Measurements from ENCODE around the gene TSPEAR.

The TSPEAR gene

DNA sequence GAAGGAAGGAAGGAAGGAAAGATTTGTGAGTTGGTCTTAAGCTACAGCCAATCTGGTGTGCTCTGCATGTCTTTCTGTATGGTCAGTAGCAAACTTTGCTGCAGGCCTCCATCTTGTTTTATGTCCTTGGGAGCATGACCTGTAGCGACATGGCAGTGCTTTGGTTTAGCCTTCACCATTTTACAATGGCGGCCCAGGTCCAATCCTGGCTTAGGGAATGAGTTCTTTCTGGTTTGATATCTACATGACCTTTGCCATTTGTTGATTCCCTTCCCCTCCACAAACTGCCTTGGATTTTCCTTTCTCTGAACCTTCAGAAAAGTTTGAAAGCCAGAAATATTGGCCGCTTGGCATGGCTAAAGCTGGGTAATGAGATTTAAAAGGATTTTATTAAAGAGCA is 30.5 kb upstream of the TSPEAR start:
- DNase-seq (ENCODE audit: low read depth in 4 of 4, low spot score in 1 of 4), result no peak

DNA sequence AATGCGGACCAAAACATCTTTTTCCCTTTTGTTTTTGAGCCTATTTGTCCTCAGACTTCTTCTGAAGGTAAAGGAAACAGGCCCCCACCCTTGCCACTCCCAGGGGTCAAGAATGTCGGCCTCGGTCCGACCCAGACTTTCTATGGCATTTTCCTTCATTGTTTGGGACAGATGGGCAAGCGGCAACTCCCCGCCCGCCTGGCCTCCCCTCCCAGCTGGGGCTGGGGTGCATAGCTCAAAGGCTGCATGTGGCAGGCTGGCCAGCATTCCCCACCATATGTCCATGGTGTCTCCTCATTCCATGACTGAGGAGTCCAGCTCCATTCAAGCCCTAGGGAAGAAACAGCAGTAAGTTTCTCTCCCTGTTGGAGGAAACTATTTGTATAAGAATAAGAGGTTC is 29.4 kb upstream of the TSPEAR start:
- no peak for DNase-seq (ENCODE audit: low read depth in 4 of 4, low spot score in 1 of 4)

DNA sequence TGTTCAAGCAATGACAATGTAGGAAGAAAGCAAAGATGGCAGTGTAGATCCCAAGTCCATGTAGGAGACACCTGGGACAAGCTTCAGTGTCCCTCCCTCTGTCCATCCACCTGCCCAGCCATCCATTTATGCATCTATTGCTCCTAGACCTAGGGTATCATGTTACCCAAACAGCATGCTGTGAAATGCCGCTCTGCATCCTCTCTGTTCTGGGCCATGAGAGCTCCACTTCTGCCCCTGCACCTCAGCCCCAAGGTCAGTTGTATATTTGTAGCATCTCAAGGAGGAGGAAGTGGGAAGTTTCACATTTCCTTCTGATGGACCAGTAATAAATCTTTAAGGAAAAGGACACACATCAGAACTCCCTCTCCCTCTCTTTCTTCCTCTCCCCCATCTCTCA is 27.9 kb upstream of the TSPEAR start:
- no peak for DNase-seq (ENCODE audit: low read depth in 4 of 4, low spot score in 1 of 4)

DNA sequence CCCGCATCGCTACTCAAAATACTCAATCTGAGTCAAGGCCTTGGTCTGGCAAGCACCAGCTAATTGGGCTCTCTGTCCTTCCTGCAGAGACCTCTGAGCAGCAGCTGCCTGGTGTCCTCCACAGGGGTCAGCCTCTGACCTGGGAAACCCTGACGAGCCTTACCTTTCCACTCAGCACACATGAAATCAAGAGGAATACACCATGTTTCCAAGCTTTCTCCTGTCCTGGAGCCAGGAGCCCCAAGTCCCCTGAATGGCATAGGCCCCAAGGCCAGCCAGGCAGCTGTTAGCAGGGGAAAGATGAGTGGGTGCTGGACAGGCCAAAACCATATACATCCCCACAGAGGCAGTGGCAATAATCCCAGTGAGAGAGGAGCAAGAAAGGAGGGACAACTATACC is 27.2 kb upstream of the TSPEAR start:
- no peak for DNase-seq (ENCODE audit: low read depth in 4 of 4, low spot score in 1 of 4)

DNA sequence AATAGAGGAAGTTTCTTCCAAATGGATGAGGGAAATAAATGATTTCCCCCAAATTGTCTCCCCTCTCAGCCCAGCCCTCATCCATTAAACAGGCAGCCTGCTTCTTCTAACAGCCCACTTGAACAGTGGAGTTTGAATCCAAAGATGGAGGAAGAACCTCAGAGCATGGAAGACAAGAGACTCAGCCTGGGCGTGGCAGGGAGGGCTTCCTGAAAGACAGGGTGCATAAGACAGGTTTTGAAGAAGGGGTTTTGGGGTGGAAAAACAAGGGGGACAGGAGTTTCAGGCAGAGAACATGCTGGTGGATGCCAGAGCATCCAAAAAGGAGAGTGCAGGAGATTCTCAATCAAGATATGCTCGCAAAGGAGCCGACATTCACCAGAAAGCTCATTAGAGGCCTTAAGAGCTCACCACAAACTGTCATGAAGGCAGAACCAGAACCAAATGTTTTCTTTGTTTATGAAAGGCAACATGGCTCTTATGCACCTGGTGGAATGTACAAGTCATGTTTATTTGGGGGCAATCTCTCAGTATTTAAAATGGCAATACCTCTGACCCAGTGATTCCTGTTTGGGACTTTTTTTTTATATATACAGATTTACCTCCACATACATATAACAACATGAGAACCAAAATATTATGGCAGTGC is 26.5 kb upstream of the TSPEAR start:
- no peak for DNase-seq (ENCODE audit: low read depth in 4 of 4, low spot score in 1 of 4)

DNA sequence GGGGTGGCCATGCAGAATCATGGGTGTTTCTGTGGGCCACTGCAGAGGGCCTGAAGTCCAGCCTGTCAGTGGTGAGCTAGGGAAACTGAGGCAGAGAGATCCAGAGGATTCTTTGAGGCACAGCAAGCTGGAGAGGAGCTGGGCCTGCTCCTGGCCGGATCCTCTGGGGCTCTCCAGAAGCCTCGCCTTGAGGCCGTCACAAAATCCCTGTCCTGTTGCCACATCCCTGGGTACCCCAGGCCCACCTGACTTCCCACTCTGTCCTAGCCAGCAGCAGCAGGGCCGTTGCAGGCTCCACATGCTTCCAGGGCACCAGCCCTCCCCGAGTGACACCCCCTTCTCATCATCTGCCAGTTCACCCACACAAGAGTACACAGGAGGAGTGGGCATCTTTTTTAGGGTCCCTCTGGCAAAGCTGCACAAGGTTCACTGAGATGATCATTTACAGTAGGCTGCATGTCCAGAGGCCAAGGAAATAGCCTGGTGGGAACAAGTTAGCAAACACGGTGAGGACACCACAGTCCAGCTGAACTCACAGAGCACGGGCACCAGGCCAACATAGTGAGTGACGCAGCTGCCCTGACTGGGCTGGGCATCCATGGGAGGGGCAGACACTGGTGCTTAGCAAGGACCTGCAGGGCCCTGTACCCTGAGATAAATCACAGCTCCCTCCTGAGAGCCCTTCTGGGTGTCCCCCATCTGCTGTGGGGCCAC is 25.1 kb upstream of the TSPEAR start:
- no peak for DNase-seq (ENCODE audit: low read depth in 4 of 4, low spot score in 1 of 4)

DNA sequence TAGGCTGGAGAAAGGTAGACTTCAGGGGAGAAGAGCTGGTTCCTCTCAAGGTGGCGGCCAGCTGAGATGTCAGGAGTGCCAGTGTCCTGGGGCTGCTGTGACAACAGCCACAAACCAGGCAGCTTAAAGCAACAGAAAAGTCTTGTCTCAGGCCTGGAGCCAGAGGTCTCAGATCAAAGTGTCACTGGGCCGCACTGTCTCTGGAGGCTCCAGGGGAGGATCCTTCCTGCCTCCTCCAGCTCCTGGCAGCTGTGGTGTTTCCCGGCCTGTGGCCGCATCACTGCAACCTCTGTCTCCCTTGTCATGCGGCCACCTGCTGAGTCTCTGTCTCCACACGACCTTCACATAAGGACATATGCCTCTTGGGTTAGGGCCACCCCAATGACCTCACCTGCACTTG is 24.4 kb upstream of the TSPEAR start:
- DNase-seq (ENCODE audit: low read depth in 4 of 4, low spot score in 1 of 4), result no peak

DNA sequence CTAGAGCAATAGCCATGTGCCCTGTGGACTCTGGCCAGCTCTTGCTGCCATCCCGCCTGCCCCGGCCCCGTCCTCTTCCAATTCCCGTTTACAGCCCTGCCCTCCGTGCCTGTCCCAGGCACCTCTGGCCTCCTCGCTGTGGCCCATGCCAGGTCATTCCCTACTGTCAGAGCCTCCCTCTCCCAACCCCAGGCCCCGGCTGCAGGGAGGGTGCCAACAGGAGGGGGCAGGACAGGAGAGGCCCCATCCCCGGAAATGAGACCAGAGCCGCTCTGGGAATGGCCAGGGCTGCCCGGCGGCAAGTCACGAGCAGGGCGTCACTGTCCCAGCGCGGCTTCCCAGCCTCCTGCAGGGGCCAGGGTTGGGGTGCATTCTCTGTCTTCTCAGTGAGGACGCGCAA is 23.5 kb upstream of the TSPEAR start:
- DNase-seq (ENCODE audit: low read depth in 4 of 4, low spot score in 1 of 4), result no peak

DNA sequence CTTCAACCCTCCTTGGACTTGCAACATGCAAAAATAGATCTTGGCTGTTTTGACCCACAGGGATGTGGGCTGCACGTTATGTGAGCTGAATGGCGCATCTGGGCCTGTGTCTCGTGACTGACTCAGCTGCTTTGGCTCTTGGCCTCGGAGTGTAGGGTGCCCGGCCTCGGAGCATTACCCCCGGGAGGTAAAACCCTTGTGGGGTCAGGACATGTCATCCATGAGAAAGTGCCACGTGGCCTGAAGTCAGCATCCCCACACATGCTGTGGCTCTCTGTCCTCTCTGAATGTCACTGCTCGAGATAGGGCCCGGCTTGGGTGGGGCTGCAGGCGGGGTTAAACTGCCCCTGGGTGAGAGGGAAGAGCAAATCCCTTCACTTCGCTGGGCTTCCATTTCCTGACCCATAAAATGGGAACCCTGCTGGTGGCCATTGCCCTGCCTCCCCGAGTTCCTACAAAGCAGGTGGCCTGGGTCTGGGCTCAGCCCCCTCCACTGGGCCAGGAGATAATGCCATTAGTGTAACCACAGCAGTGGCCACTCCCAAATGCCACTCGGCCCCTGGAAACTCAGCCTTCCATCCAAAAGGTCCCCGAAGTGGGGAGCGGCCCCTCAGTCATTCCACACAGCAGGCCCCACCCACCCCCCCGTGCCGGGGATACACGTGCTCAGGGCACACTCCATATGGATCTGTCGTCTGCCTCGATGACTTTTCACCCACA is 22.8 kb upstream of the TSPEAR start:
- no peak for DNase-seq (ENCODE audit: low read depth in 4 of 4, low spot score in 1 of 4)

DNA sequence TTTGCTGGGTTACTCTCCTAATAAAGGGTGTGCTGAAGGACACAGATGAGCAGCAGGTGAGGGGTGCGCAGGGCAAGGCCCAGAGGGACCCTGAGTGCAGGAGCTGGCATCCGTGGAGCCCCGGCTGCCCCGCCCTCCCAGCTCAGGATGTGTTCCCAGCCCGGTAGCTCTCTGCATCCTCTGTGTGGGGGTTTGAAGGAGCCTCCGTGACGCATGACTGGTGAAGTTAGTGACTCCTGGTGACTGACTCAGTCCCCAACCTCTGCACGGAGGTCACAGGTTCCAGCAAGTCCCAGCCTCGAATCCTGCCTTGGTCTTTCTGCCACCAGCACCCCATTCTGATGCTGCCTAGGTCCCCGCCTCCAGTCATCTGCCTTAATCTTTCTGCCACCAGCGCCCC is 21.6 kb upstream of the TSPEAR start:
- DNase-seq (ENCODE audit: low read depth in 4 of 4, low spot score in 1 of 4), result no peak

DNA sequence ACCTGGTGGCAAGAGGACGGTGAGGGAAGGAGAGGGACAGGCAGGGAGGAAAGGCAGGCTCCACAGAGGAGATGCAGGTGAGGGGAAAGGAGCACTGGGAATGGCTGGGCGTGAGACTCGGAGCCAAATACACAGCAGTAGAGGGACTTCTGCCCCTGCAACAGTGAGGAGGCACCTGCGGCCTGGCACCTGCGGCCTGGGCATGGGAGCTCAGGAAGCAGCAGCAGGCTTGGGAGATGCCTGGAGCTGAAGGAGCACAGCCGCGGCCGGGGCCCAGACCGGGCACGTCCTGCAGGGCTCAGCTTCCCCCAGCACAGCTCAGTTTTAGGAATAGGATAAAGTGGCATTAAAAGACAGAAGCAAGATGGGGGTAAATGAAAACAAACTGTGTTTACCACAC is 20.9 kb upstream of the TSPEAR start:
- no peak for DNase-seq (ENCODE audit: low read depth in 4 of 4, low spot score in 1 of 4)

DNA sequence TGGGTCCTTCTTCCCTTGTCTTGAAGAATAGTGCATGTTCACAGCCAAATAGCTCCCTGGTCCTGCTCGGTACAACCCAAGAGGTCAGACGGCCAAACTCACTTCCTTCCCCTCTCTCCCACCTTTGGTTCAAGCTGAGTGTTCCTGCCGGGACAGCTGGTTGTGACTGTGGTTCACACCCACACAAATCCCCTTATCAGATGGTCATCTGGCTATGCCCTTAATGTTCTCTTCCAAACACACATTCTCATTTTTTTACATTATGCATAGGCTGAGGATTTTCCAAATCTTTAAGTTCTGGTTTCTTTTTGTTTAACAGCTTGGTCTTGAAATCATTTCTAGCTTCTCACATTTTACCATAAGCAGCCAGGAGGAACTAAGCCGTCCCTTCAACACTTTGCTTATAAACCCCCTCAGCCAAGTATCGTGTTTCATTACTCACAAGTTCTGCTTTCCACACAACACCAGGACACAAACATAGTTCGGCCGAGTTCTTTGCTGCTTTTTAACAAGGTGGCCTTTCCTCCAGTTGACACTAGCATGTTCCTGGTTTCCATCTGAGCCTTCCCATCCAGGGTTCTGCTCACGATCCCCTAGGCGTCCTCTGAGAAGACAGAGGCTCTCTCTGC is 19.7 kb upstream of the TSPEAR start:
- DNase-seq (ENCODE audit: low read depth in 4 of 4, low spot score in 1 of 4), result no peak

DNA sequence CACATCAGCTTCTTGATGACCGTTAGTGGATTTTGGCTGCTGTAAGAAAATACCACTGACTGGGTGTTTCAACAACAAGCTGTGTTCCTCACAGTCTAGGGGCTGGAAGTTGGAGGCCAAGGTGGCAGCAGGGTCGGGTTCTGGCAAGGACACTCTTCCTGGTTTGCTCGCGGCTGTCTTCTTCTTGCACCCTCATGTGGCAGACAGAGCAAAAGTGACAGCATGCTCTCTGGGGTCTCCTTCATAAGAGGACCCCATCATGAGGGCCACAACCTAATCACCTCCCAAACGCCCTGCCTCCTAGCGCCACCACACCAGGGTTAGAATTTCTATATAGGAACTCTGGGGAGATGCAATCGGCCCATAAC is 18.6 kb upstream of the TSPEAR start:
- no peak for DNase-seq (ENCODE audit: low read depth in 4 of 4, low spot score in 1 of 4)

DNA sequence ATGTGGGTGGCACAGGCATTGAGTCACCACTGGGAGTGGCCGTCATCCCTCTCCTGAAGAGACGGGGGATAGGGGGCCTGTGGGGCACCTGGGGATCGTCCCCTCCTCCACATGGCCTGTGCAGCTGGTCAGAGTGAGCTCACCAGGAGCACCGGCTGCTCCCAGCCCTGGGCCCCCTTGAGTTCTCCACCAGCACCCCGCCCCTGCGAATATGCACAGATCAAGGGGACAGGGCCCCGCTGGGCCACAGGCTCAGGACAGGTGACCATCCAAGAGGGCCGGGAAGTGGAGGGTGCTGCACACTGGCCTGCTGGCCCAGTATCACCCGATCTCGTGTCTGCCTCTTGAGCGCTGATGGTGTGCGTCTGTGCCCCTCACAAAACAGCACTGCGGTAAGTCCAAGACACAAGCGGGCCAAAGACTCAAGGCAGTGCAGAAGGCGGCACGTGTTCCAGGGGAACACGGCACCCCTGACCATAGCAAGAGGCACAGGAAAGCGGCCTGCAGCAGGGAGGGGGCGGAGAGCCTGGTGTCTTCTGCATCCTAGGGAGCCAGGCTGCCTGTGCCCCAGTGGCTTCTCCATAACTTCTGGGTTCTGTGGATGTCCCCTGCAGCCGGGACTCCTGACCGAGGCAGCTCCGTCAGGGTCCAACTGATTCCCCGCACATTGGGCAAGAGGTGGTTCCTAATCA is 18.1 kb upstream of the TSPEAR start:
- no peak for DNase-seq (ENCODE audit: low read depth in 4 of 4, low spot score in 1 of 4)

DNA sequence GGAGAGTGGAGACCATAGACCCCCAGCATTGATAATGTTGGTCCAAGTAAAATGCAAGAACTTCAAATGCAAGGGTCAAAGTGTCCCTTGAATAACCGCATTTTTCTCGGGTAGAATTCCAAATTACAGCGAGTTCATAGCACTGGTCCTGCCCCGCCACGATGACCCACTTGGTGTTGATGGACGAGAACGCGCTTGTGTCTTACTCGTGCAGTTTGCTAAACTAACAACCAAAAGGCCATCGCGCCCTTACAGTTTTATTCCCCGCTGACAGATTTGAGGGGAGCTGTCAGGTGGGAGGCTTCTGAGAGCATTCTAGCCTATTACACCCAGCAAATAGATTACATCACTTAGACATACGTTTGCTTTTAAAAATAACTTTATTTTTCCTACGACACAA is 17.3 kb upstream of the TSPEAR start:
- DNase-seq (ENCODE audit: low read depth in 4 of 4, low spot score in 1 of 4), result no peak

DNA sequence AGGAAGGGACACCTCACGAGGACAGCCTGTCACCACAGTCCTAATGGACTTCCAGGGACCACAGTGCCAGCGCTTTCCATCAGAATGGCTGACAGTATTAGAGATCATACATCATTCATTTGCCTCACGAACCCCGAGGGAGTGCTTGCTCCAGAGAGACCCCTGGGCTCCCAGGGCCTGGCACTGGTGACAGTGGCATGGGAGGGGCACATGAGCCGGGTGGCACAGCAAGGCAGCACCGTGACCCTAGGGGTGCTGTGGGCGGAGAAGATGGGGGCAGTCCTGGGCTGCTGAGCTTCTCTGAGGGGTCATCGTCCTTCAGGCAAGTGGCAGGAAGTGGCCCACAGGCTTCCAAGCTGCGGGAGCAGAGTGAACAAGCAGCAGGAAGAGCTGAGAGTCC is 16.4 kb upstream of the TSPEAR start:
- no peak for DNase-seq (ENCODE audit: low read depth in 4 of 4, low spot score in 1 of 4)

DNA sequence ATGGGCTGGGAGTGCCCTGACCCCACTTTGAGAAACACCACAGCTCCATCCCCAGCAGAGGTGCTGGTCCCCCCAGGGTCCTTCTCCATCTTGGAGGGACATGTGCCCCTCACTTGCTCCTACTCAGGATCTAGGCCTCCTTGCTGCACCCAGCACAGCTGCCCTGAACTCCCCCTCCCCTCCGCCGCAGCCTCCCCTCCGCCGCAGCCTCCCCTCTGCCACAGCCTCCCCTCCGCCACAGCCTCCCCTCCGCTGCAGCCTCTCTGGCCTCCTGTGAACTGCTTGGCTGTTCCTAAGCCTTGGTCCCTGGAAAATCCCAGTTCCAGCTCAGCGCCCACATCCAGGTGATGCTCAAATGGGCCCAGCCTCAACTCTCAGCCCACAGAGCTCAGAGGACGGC is 15.9 kb upstream of the TSPEAR start:
- no peak for DNase-seq (ENCODE audit: low read depth in 4 of 4, low spot score in 1 of 4)

DNA sequence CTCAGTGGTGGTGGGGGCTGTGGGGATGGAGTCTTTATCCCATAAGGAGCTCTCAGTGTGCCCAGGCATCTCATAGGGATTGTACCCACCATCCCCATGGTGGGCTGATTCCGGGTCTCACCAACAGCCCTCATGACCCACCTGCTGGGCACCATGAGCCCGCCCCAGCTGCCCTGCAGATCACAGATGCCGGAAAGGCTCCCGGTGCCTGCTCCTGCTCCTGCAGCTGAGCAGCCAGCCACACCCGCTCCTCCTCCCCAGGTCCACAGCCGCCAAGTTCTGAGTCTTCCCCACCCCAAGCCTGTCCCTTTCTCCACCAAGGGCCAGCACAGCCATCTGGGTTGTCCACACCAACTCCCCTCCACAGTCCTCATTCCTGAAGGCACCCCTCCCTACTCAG is 15.5 kb upstream of the TSPEAR start:
- DNase-seq (ENCODE audit: low read depth in 4 of 4, low spot score in 1 of 4), result no peak

DNA sequence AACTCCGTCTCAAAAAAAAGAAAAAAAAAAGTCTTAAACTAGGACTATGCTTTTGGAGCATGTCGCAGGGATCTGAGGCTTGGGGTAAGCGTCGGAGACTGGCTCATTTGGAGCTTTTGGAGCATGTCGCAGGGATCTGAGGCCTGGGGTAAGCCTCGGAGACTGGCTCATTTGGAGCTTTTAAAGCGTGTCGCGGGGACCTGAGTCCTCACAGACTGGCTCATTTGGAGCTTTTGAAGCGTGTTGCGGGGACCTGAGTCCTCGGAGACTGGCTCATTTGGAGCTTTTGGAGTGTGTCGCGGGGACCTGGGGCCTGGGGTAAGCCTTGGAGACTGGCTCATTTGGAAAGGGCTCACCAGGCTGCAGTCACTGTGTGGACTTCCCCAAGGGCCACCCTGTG is 13.6 kb upstream of the TSPEAR start:
- no peak for DNase-seq (ENCODE audit: low read depth in 4 of 4, low spot score in 1 of 4)

DNA sequence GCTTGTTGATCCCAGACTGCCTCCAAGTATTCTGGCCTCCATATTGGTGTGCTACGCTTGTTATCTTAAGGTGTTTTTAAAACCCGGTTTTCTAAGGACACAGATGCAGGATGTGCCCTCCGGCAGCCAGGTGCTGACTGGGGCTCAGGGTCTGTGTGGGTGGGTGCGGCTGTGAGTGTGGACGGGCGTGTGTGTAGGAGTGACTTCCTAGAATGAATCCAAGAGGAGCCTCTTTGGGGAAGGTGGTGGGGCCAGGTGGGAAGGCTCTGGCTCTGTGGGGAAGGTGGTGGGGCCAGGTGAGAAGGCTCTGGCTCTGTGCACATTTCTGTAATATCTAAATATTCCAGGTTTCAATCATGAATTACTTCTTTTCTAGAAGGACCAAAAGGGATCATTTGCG is 12.8 kb upstream of the TSPEAR start:
- DNase-seq (ENCODE audit: low read depth in 4 of 4, low spot score in 1 of 4), result no peak
